ENCODE measurements around the gene C12orf76. TPM values are rescaled to one million over a fixed set of nuclear protein-coding genes. Genes with fewer than 3 reads are reported as not detected.

Gene C12orf76
- total RNA-seq, 4 donors from 2014 or later: 7.9 to 16.2 (median 10.6) TPM

DNA sequence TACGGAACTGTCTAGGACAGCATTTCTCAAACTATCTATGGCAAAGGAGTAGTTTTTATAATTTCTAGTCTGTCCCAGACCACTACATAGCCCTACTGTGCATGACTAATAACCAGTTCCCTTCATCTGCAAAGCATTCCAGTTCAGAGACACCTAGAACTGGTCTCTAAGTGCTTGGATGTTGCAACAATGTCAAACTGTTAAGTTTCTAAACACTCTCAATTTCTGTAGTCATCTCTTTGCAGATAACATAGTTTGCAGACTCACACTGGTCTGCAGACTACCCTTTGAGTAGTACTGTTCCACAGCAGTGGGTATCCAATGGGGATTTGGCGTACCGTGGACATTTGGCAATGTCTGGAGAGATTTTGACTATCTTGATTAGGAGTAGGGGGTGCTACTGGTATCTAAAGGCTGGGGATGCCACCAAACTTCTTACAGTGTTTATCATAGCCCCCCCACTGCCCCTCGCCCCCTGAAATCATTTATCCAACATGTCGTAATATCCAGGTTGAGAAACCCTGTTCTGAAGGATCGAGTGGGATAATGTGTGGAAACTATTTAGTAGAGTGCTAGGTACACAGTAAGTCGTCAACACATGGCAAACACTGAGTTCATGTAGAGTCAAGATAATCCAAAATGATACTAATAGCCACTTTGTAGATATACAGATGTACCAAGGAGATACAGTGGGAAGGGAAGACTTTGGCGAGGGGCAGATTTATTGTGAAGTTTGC is 1.7 kb downstream of the C12orf76 start:
- H3K36me3 ChIP-seq: peaks cover 13% of the 10 kb centered on the region
- H3K4me3 ChIP-seq: no peak overlapping the region
- peaks cover 29% of the 10 kb centered on the region for H3K4me1 ChIP-seq
- no peak for DNase-seq (ENCODE audit: low spot score in 2 of 2)
- no peaks in the 10 kb centered on the region for H3K27me3 ChIP-seq
- H3K27ac ChIP-seq: no peak overlapping the region
- WGBS: 91% methylated on average over 8 of the region's 8 CpGs
- H3K9me3 ChIP-seq: no peaks in the 10 kb centered on the region
- no peak for TF ChIP-seq CTCF (IDR thresholded peaks at IDR 0.05)
- TF ChIP-seq EP300 (IDR thresholded peaks at IDR 0.05): no peak
- TF ChIP-seq POLR2AphosphoS5 (IDR thresholded peaks at IDR 0.05): no peak
- TF ChIP-seq POLR2A (IDR thresholded peaks at IDR 0.05): no peak

- TF ChIP-seq POLR2A (IDR thresholded peaks at IDR 0.05): no peak
- no peak for TF ChIP-seq EP300 (IDR thresholded peaks at IDR 0.05)
- TF ChIP-seq POLR2AphosphoS5 (IDR thresholded peaks at IDR 0.05): no peak
- TF ChIP-seq CTCF (IDR thresholded peaks at IDR 0.05): no peak
- WGBS: 93% methylated on average over 3 of the region's 3 CpGs
- H3K27ac ChIP-seq: no peak overlapping the region
- DNase-seq (ENCODE audit: low spot score in 2 of 2): no peak
- H3K27me3 ChIP-seq: no peaks in the 10 kb centered on the region
- peaks cover 39% of the 10 kb centered on the region for H3K36me3 ChIP-seq
- H3K9me3 ChIP-seq: no peaks in the 10 kb centered on the region
- H3K4me1 ChIP-seq: peaks cover 30% of the 10 kb centered on the region
- no peak overlapping the region for H3K4me3 ChIP-seq
Observed at GRCh38 chr12:110042264-110042663, 6.1 kb downstream of the C12orf76 start.

DNA sequence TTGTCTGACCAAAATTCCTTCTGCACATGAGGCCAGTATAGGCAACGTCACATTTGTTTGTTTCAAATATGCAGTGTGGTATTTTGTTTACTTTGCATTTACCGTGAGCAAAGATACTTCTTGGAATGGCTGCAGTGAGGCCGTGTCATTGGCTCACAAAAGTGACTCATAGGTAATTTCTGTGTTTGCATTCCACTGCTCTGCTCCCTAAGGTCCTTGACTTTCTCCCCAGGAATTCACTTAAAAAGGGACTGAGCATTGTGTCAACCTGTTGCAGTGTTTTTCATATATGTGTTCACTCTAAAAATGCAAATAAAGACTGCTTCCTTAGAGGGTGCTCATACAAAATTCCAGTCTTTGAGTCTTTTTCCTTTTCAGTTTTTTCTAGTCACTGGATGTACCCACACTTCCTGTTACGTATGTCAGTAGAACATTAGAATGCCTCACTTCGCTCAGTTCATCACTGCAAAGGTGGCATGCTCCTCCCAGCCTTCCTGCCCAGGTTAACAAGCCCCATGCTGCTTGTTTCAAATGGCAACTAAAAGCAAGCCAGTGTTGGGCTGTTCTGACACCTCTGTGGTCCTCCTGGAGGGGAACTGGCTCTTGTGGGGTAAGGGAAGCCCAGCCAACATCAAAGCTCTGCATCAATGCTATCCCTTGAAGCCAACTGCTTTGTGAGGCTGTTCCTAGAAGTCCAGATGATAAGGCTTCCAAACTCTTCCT is 9.1 kb downstream of the C12orf76 start:
- no peak for TF ChIP-seq CTCF (IDR thresholded peaks at IDR 0.05)
- TF ChIP-seq EP300 (IDR thresholded peaks at IDR 0.05): peak; percentile 45
- no peak overlapping the region for H3K4me3 ChIP-seq
- H3K4me1 ChIP-seq: peaks cover 20% of the 10 kb centered on the region
- H3K36me3 ChIP-seq: peaks cover 62% of the 10 kb centered on the region
- no peaks in the 10 kb centered on the region for H3K27me3 ChIP-seq
- peak overlapping the region; percentile 68 for H3K27ac ChIP-seq
- H3K9me3 ChIP-seq: no peaks in the 10 kb centered on the region
- 45% methylated on average over 5 of the region's 5 CpGs for WGBS
- DNase-seq (ENCODE audit: low spot score in 2 of 2): no peak

DNA sequence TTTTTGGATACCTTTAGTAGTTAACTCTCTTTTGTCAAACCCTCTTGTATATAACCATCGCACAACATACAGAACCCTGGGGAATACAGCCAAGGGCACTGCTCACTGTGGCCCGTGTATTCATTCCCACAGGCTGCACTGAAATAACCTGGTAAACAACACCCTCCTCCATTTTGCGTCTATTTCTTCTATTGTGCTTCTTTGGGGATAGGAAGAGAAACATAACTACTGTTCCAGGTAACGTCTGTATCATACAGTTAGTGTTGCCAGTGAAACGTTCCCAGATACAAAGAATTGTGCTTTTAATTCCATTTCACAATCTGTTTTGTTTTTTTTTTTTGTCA is 9.6 kb downstream of the C12orf76 start:
- Histone ChIP-seq H3K27ac (peak overlapping the region; percentile 56), H3K27me3 (no peaks in the 10 kb centered on the region), H3K36me3 (peaks cover 67% of the 10 kb centered on the region), H3K9me3 (no peaks in the 10 kb centered on the region), H3K4me1 (peaks cover 20% of the 10 kb centered on the region), H3K4me3 (no peak overlapping the region)
- TF ChIP-seq POLR2AphosphoS5 (IDR thresholded peaks at IDR 0.05): no peak
- no peak for TF ChIP-seq POLR2A (IDR thresholded peaks at IDR 0.05)
- TF ChIP-seq EP300 (IDR thresholded peaks at IDR 0.05): no peak
- TF ChIP-seq CTCF (IDR thresholded peaks at IDR 0.05): no peak
- DNase-seq (ENCODE audit: low spot score in 2 of 2): no peak
- WGBS: 59% methylated on average over 5 of the region's 5 CpGs

GRCh38 chr12:110037315-110037714 is 11.0 kb downstream of the C12orf76 start:
- no peak overlapping the region for H3K4me3 ChIP-seq
- DNase-seq (ENCODE audit: low spot score in 2 of 2): peak in 1 of 2 donors; percentile 45
- TF ChIP-seq EP300 (IDR thresholded peaks at IDR 0.05) (no peak), POLR2A (IDR thresholded peaks at IDR 0.05) (no peak), CTCF (IDR thresholded peaks at IDR 0.05) (no peak), POLR2AphosphoS5 (IDR thresholded peaks at IDR 0.05) (no peak)
- H3K27ac ChIP-seq: no peak overlapping the region
- H3K36me3 ChIP-seq: peaks cover 72% of the 10 kb centered on the region
- no peaks in the 10 kb centered on the region for H3K9me3 ChIP-seq
- H3K27me3 ChIP-seq: no peaks in the 10 kb centered on the region
- 85% methylated on average over 4 of the region's 5 CpGs for WGBS
- H3K4me1 ChIP-seq: peaks cover 12% of the 10 kb centered on the region

Measured in suprapubic skin (tissue), 4 donors.